ENCODE data around the gene PLXND1. TPM values are rescaled to one million over a fixed set of nuclear protein-coding genes. Genes with fewer than 3 reads are reported as not detected.
"Not testable (repeated sequence)": the region's sequence is repeated elsewhere in the genome, so short reads cannot be mapped to it uniquely, and the experiment has no call there.

PLXND1 gene
- total RNA-seq, 1 donor from 2014 or later = 29.6 TPM

DNA sequence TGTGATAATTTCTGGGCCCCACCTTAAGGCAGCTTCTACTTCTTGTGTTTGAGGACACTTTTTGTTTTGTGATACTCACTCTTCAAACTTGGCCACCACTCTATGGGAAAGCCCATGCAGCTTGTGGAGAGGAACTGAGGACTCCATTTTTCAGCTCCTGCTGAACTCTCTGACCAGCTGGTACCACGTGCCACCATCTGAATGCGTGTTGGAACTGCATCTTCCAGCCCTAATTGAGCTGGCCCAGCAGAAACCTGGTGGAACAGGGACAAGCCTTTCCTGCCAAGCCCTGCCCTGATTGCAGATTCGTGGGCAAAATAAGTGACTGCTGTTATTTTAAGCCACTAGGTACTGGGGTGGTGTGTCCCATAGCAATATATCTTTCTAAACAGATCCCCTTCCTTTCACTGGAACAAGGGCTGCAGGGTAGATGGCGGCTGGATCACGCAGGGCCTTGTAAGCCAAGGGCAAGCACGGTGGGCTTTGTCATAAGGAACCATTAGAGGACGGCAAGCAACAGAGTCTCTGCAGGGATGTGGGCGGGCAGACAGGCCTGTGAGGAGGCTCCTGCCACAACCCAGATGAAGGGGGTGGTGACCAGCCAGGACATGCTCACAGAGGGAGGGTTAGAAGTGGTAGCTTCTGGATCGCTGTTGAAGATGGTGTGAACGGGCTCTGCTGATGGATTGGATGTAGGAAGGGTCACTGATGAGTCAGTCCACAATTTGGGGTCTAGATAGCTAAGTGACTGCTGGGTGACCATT is 54.0 kb downstream of the PLXND1 start:
- no peak for DNase-seq (ENCODE audit: low read depth)

DNA sequence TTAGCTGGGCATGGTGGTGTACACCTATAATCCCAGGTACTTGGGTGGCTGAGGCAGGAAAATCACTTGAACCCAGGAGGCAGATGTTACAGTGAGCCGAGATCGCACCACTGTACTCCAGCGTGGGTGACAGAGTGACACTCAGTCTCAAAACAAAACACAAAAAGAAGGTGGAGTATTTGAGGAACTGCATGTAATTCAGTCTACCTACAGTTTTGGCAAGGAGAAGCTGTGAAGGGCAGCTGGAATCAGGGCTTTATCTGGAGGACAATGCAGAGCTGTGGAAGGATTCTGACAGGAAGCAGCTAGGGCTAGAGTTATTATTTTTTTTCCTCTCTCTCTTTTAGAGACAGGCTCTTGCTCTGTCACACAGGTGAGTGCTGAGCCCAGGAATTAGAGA is 56.7 kb downstream of the PLXND1 start:
- no peak for DNase-seq (ENCODE audit: low read depth)

DNA sequence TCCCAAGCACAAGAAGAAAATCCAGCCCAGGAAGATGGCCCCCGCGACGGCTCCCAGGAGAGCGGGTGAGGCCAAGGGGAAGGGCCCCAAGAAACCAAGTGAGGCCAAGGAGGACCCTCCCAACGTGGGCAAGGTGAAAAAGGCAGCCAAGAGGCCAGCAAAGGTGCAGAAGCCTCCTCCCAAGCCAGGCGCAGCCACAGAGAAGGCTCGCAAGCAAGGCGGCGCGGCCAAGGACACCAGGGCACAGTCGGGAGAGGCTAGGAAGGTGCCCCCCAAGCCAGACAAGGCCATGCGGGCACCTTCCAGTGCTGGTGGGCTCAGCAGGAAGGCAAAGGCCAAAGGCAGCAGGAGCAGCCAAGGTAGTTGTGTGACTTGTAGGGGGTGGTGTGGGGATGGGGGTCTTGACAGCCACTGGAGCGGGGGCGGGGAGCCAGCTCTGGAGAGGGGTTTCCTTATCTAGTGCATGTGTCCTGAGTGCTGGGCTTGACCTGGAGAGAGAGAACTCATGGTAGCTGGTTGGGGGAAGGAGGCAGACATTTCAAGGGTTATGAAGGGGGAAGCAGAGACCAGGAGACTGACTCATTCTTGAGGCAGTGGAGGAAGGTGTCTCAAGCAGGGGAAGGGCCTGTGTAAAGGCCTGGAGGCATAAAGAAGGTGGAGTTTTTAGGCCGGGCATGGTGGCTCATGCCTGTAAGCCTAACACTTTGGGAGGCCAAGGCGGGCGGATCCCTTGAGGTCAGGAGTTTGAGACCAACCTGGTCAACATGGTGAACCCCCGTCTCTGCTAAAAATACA is 57.3 kb downstream of the PLXND1 start:
- peak; percentile 70 for DNase-seq (ENCODE audit: low read depth)

DNA sequence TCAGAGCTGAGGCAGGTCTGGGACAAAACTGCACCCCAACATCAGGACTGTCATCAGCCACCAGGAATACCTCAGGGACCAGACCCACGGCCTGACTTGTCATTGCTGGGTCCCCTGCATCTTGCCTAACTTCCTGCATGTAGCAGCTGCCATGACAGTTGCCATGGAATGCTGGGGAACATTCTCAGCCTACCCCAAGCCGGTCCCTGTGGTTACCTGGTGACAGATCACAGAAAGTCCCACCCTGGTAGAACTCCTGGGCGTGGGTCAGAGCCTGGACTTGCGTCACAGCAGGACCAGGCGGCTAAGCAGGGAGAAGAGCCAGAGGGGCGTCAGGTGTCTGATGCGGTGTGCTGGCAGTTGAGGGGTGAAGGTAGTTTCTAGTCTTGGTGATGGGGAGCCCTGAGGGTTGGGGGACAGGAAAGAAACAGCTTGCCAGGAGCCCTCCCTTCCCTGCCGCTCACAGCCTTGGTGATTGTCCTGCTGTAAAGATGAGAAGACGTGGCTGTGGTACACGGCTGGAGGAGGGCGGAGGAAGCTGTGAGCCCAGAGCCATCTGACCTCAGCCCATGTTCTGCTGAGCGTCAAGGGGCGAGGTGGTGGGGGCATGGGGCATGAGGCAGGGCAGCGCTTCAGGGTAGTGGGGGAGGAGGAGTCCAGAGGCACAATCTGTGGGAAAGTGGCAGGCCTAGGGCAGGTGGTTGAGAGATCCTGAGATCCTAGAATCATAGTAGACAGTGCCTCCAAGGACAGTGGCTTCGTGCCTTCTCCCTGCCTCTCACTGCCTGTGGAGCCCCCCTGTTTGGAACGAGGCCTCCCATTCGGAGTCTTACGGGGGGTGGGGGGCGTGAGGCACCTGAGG is 58.1 kb downstream of the PLXND1 start:
- no peak for DNase-seq (ENCODE audit: low read depth)

DNA sequence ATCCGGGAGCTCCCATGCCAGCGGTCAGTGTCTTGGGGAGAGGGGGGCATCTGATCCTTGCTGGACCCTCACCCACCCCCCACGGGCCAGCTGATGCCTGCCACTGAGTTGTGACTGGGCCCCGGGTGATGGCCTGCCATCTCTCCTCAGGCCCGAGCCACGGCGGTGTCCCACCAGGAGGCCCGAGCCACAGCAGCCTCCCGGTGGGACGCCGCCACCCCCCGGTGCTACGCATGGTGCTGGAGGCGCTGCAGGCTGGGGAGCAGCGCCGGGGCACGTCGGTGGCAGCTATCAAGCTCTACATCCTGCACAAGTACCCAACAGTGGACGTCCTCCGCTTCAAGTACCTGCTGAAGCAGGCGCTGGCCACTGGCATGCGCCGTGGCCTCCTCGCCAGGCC is 59.2 kb downstream of the PLXND1 start:
- DNase-seq (ENCODE audit: low read depth) = no peak

DNA sequence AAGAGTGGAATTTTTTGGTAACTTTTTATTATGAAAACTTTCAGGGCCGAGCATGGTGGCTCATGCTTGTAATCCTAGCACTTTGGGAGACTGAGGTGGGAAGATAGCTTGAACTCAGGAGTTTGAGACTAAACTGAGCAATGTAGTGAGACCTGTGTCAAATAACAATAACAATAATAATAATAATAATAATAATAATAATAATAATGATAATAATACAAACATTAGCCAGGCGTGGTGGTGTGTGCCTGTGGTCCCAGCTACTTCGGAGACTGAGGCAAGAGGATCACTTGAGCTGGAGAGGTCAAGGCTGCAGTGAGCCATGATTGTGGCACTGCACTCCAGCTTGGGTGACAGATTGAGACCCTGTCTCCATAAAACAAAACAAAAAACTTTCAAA is 60.5 kb downstream of the PLXND1 start:
- not testable (repeated sequence) for DNase-seq (ENCODE audit: low read depth)

DNA sequence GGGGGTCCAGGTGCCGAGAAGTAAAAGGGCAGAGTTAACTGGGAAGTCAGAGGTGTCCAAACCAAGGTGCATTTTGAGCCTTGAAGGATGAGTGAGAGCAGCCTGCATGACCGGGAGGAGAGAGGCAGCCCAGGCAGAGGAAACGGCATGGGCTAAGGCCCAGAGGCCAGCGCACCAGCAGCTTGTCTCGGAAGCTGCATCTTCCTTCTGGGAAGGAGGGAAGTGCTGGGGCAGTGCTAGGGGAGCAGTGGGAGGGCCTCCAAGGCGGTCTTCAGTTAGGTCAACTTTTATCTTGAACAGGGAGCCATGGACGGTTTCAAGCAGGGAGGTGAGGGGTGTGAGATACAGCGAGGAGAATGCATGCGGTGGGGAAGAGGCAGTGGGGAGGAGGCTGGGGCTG is 62.5 kb downstream of the PLXND1 start:
- no peak for DNase-seq (ENCODE audit: low read depth)

DNA sequence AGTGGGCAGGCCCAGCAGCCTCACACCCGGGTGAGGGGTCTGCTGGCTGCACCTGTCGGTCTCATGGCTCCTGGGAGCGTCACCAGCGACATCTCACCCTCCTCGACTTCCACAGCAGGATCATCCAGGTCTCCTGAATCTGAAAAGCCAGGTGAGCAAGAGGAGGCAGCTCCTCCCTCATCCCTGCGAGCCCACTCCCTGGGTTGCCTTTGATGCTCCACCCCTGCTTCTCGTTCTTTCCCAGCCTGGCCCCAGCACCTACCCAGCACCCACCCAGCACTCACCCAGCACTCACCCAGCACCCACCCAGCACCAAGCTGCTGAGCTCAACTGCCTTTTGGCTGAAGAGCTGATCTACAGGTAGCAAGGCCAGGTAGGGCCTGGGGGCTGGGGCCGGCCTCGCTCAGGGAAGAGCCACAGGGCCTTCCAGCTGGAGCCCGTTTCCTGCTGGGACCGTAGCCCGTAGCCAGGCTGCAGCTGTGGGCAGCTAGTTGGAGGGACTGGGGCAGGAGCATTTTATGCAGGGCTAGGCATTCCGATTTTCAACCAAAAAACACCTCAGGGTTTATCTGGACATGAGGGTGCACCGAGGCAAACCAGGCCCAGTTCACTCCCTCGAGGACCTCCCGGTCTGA is 63.2 kb downstream of the PLXND1 start, which contains the start of gene H1-8:
H1-8 (plus strand) TSS at position 20 of the 635 bp plus-strand sequence; CDS start at position 64, 44 bp downstream.
- no peak for DNase-seq (ENCODE audit: low read depth)

DNA sequence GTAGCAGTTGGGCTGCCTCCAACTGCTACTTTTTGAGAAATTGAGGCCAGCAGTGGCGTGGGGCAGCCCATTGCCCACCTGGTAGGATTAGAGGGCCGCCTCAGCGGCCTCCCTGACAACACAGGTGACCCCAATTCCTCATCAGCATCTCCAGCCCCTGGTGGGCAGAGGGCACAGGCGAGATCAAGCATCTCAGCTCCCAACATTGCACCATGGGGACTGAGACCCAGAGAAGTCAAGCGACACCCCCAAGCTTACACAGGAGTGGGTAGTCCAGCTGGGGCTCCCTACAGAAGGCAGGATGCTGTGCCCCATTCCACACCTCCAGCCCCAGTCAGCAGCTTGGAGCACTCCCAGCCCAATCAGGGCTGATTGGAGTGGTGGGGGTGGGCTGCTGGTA is 63.7 kb downstream of the PLXND1 start:
- DNase-seq (ENCODE audit: low read depth) = no peak

DNA sequence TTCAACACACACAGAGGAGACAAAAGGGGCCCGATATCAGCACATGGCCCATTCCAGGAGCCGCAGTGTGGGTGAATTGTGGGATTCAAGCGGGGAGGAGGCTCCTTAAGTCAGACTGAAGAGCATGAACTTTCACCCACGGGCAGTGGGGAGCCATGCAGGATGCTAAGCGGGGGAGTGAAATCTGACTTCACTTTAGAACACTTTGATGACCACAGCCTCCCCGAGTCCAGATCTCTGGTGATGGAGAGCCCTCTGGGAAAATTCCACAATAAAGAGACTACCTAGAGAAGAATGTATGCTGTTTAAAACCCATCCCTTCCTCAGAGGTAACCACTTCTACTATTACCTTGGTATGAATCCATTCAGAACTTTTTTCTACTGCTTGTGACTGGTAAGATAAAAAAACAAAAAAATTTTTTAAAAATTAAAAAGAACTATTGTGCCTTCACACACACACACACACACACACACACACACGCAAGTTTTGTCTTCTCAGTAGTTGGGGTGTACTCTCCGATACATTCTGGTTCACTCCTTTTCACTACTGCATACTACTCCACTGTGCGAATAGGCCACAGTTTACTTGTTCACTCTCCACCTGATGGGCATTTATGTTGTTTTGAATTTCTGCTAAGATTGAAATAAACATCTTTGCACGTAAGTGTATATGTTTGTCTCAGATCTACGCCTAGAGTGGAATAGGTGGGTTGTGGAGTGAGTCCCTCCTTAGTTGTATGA is 65.5 kb downstream of the PLXND1 start:
- no peak for DNase-seq (ENCODE audit: low read depth)

DNA sequence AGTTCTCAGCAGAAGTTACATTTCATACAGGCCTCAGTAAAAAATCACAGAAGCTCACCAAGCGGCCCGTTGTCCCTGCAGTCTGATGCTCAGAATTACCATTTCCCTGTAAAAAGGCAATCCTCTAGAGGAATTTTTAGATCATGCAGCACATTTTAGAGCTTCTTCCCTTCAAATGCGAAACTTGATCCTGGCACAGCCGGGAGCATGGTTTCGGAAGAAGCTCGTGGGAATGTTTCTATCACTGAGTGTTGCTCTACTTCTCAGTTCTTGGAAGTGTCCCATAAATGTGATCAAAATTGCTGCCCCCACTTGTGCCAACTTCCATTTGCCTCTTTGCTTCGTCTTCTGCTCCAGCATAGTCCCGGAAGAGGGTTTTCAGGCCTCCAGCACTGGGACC is 67.3 kb downstream of the PLXND1 start:
- no peak for DNase-seq (ENCODE audit: low read depth)

DNA sequence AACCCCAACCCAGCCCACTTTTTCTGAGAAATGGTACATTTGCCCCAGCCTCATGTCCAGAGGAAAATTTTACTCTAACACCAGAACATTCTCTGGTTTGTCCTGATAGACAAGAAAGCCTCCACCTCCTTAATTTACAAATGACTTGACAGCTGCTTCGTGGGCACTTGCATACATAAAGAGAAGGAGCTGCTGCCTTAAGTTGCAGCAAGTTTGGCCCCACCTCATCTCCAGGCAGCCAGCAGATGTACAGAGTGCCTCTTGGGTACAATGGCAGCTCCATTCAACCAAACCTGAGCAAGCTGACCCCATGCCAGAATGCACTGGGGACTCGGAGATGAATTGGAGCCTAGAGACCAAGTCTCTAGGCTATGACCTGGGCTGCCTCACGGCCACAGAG is 69.7 kb downstream of the PLXND1 start:
- DNase-seq (ENCODE audit: low read depth) = no peak

DNA sequence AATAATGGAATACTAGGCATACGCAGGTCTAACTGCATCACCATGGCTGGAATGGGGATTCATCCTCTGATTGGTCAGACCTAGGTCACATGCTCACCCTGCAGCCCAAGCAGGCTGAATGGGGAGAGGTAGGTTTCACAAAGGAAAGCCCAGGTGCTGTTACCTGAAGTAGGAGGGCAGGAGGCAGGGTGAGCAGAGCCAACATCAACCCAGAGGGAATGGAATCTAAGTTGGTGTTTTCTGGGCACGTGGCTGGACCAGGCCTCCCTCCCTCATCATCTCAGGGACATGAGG is 70.2 kb downstream of the PLXND1 start:
- DNase-seq (ENCODE audit: low read depth) = no peak

DNA sequence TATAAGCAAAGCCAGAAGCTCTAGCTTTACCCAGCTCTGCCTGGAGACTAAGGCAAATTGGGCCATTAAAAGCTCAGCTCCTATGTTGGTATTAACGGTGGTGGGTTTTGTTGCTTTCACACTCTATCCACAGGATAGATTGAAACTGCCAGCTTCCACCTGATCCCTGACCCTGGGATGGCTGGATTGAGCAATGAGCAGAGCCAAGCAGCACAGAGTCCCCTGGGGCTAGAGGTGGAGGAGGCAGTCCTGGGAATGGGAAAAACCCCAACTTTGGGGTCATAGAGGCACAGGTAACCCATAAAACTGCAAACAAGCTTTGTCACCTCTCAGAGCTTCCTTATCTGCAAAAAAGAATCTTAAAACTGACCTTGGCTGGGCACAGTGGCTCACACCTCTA is 71.4 kb downstream of the PLXND1 start:
- peak; percentile 21 for DNase-seq (ENCODE audit: low read depth)

DNA sequence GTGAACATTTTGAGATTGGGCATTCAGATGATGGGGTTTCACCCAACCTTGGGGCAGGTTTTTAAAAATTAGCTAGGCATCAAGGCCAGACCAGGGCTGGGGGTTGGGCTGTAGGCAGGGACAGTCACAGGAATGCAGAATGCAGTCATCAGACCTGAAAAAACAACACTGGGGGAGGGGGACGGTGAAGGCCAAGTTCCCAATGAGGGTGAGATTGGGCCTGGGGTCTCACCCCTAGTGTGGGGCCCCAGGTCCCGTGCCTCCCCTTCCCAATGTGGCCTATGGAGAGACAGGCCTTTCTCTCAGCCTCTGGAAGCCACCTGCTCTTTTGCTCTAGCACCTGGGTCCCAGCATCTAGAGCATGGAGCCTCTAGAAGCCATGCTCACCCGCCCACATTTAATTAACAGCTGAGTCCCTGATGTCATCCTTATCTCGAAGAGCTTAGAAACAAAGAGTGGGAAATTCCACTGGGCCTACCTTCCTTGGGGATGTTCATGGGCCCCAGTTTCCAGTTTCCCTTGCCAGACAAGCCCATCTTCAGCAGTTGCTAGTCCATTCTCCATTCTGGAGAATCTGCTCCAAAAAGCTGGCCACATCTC is 71.9 kb downstream of the PLXND1 start:
- DNase-seq (ENCODE audit: low read depth) = peak; percentile 26

DNA sequence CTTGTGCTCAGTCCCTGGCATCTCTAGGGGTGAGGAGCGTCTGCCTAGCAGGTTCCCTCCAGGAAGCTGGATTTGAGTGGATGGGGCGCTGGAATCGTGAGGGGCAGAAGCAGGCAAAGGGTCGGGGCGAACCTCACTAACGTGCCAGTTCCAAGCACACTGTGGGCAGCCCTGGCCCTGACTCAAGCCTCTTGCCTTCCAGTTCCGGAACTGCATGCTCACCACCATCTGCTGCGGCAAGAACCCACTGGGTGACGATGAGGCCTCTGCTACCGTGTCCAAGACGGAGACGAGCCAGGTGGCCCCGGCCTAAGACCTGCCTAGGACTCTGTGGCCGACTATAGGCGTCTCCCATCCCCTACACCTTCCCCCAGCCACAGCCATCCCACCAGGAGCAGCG is 73.1 kb downstream of the PLXND1 start:
- no peak for DNase-seq (ENCODE audit: low read depth)

DNA sequence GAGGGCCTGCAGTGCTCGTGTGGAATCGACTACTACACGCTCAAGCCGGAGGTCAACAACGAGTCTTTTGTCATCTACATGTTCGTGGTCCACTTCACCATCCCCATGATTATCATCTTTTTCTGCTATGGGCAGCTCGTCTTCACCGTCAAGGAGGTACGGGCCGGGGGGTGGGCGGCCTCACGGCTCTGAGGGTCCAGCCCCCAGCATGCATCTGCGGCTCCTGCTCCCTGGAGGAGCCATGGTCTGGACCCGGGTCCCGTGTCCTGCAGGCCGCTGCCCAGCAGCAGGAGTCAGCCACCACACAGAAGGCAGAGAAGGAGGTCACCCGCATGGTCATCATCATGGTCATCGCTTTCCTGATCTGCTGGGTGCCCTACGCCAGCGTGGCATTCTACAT is 74.2 kb downstream of the PLXND1 start:
- no peak for DNase-seq (ENCODE audit: low read depth)

DNA sequence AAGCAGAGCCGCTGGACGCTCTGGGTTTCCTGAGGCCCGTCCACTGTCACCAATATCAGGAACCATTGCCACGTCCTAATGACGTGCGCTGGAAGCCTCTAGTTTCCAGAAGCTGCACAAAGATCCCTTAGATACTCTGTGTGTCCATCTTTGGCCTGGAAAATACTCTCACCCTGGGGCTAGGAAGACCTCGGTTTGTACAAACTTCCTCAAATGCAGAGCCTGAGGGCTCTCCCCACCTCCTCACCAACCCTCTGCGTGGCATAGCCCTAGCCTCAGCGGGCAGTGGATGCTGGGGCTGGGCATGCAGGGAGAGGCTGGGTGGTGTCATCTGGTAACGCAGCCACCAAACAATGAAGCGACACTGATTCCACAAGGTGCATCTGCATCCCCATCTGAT is 74.8 kb downstream of the PLXND1 start:
- DNase-seq (ENCODE audit: low read depth) = no peak

DNA sequence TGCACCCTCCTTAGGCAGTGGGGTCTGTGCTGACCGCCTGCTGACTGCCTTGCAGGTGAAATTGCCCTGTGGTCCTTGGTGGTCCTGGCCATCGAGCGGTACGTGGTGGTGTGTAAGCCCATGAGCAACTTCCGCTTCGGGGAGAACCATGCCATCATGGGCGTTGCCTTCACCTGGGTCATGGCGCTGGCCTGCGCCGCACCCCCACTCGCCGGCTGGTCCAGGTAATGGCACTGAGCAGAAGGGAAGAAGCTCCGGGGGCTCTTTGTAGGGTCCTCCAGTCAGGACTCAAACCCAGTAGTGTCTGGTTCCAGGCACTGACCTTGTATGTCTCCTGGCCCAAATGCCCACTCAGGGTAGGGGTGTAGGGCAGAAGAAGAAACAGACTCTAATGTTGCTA is 75.7 kb downstream of the PLXND1 start:
- DNase-seq (ENCODE audit: low read depth) = no peak

DNA sequence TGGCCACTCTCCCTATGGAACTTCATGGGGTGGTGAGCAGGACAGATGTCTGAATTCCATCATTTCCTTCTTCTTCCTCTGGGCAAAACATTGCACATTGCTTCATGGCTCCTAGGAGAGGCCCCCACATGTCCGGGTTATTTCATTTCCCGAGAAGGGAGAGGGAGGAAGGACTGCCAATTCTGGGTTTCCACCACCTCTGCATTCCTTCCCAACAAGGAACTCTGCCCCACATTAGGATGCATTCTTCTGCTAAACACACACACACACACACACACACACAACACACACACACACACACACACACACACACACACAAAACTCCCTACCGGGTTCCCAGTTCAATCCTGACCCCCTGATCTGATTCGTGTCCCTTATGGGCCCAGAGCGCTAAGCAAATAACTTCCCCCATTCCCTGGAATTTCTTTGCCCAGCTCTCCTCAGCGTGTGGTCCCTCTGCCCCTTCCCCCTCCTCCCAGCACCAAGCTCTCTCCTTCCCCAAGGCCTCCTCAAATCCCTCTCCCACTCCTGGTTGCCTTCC is 76.2 kb downstream of the PLXND1 start:
- peak; percentile 65 for DNase-seq (ENCODE audit: low read depth)
